Progenitor cell of endocrine pancreas (in vitro differentiated cells): Measurements from ENCODE around the gene MMP14. TPM values are rescaled to one million over a fixed set of nuclear protein-coding genes. Genes with fewer than 3 reads are reported as not detected.

Experiments
- DNase-seq: peaks from one replicate; pipeline ENCODE4 v3.0.0; 2021; ENCODE audit warnings: low spot score; ENCODE audit not compliant: unreplicated experiment
- H3K27ac Mint-ChIP-seq: 2 replicates; pipeline ENCODE4 v1.8.0; 2021; ENCODE audit warnings: mild to moderate bottlenecking, moderate library complexity, mixed read lengths
- H3K27me3 Mint-ChIP-seq: 2 replicates; pipeline ENCODE4 v1.8.0; 2021; ENCODE audit warnings: mixed read lengths
- H3K36me3 Mint-ChIP-seq: 2 replicates; pipeline ENCODE4 v1.8.0; 2022; ENCODE audit warnings: mixed read lengths; ENCODE audit not compliant: insufficient read depth
- H3K4me1 Mint-ChIP-seq: 2 replicates; pipeline ENCODE4 v1.8.0; 2021; ENCODE audit warnings: low read depth, mixed read lengths
- H3K4me3 Mint-ChIP-seq: 2 replicates; pipeline ENCODE4 v1.8.0; 2021; ENCODE audit warnings: low read depth, mild to moderate bottlenecking, moderate library complexity, mixed read lengths
- H3K9me3 Mint-ChIP-seq: 2 replicates; pipeline ENCODE4 v1.8.0; 2021; ENCODE audit warnings: low read depth, mixed read lengths
- total RNA-seq: library from RNA; stranded (reverse); gene quantifications from 2 replicates; pipeline ENCODE4 v1.2.1, GENCODE V29; 2021
- TF ChIP-seq, protein P1 (sequence below): fragments of 200-600 bp; sonication (generic); IDR thresholded peaks from one replicate; pipeline ENCODE4 v1.5.0; 2021; ENCODE audit warnings: antibody characterized with exemption, mild to moderate bottlenecking; ENCODE audit not compliant: unreplicated experiment

MMP14 gene
- total RNA-seq, 1 donor from 2014 or later: 209 TPM

GRCh38 chr14:22893706-22894105, 57.3 kb downstream of the MMP14 start:
- no peaks in the 10 kb centered on the region for H3K27me3 Mint-ChIP-seq
- DNase-seq: no peak
- no peaks in the 10 kb centered on the region for H3K4me1 Mint-ChIP-seq
- no peak overlapping the region for H3K4me3 Mint-ChIP-seq
- TF ChIP-seq, protein P1, sequence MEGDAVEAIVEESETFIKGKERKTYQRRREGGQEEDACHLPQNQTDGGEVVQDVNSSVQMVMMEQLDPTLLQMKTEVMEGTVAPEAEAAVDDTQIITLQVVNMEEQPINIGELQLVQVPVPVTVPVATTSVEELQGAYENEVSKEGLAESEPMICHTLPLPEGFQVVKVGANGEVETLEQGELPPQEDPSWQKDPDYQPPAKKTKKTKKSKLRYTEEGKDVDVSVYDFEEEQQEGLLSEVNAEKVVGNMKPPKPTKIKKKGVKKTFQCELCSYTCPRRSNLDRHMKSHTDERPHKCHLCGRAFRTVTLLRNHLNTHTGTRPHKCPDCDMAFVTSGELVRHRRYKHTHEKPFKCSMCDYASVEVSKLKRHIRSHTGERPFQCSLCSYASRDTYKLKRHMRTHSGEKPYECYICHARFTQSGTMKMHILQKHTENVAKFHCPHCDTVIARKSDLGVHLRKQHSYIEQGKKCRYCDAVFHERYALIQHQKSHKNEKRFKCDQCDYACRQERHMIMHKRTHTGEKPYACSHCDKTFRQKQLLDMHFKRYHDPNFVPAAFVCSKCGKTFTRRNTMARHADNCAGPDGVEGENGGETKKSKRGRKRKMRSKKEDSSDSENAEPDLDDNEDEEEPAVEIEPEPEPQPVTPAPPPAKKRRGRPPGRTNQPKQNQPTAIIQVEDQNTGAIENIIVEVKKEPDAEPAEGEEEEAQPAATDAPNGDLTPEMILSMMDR: no peak
- H3K9me3 Mint-ChIP-seq: no peaks in the 10 kb centered on the region
- no peak overlapping the region for H3K27ac Mint-ChIP-seq
- H3K36me3 Mint-ChIP-seq: peaks cover 3% of the 10 kb centered on the region

GRCh38 chr14:22895402-22895801, 59.0 kb downstream of the MMP14 start:
- no peak for DNase-seq
- H3K9me3 Mint-ChIP-seq: no peaks in the 10 kb centered on the region
- H3K36me3 Mint-ChIP-seq: peaks cover 4% of the 10 kb centered on the region
- H3K27me3 Mint-ChIP-seq: no peaks in the 10 kb centered on the region
- H3K4me3 Mint-ChIP-seq: no peak overlapping the region
- H3K27ac Mint-ChIP-seq: no peak overlapping the region
- TF ChIP-seq, protein P1: no peak
- no peaks in the 10 kb centered on the region for H3K4me1 Mint-ChIP-seq

DNA sequence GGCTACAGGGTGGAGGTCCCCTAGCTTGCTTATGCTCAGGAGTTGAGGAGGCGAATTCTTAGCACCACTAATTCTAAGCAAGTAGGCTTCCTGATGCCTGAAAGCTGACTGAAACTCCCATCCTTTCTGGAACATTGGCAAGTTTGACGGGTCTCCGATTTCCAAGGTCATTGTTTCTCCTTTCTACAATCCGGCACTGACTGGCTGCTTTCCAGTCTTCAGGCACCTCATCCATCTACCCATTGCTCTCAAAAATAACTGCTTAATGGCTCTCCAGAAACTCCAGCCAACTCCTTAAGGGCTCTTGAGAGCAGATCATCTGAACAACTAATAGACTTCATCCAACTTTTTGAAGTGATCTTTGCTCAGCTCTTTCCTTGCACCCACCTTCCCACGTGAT, 60.0 kb downstream of the MMP14 start:
- H3K4me3 Mint-ChIP-seq: no peak overlapping the region
- TF ChIP-seq, protein P1: no peak
- peaks cover 11% of the 10 kb centered on the region for H3K36me3 Mint-ChIP-seq
- no peak for DNase-seq
- H3K27me3 Mint-ChIP-seq: no peaks in the 10 kb centered on the region
- no peak overlapping the region for H3K27ac Mint-ChIP-seq
- H3K9me3 Mint-ChIP-seq: no peaks in the 10 kb centered on the region
- H3K4me1 Mint-ChIP-seq: no peaks in the 10 kb centered on the region

DNA sequence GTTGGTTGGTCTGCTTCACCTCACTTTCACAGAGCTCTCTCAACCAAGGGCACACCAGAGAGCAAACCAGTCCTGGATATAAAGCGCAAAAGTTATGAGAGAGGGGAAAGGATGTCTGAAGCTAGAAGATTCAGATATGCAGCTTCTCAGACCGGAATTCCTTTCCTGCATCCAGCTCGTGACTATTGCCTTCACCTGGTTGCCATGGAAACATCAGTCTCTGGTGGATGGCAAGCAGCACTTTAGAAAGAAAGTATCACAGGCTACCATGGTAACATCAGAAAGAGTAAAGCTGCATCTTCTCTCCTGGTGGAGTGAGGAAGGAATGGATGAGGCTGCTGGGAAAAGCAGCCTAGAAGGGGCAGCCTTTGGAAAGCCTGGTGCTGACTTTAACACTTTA, 60.4 kb downstream of the MMP14 start:
- Mint-ChIP-seq H3K9me3 (no peaks in the 10 kb centered on the region), H3K4me3 (no peak overlapping the region), H3K27me3 (no peaks in the 10 kb centered on the region), H3K4me1 (no peaks in the 10 kb centered on the region), H3K36me3 (peaks cover 14% of the 10 kb centered on the region), H3K27ac (no peak overlapping the region)
- no peak for DNase-seq
- TF ChIP-seq, protein P1: no peak

- H3K36me3 Mint-ChIP-seq: peaks cover 15% of the 10 kb centered on the region
- no peaks in the 10 kb centered on the region for H3K9me3 Mint-ChIP-seq
- H3K4me1 Mint-ChIP-seq: no peaks in the 10 kb centered on the region
- H3K4me3 Mint-ChIP-seq: no peak overlapping the region
- DNase-seq: no peak
- H3K27ac Mint-ChIP-seq: no peak overlapping the region
- TF ChIP-seq, protein P1: no peak
- no peaks in the 10 kb centered on the region for H3K27me3 Mint-ChIP-seq
These were observed 61.0 kb downstream of the MMP14 start for GRCh38 chr14:22897357-22897756.

Other genes starting within 250 kb of the MMP14 start
- 149 and 150 TPM in 2 replicates for gene DAD1, start 247.4 kb upstream of the MMP14 start, total RNA-seq
- gene ABHD4, start 238.3 kb upstream of the MMP14 start, total RNA-seq: 25.6 and 30.5 TPM in 2 replicates
- not detected in 2 replicates for gene OR6J1, start 192.2 kb upstream of the MMP14 start, total RNA-seq
- 114 and 122 TPM in 2 replicates for gene OXA1L, start 69.9 kb upstream of the MMP14 start, total RNA-seq
- 6.7 and 7.7 TPM in 2 replicates for gene SLC7A7, start 21.1 kb upstream of the MMP14 start, total RNA-seq
- 113 and 121 TPM in 2 replicates for gene MRPL52, start 6.7 kb upstream of the MMP14 start, total RNA-seq
- 39.8 and 43.1 TPM in 2 replicates for gene LRP10, start 35.2 kb downstream of the MMP14 start, total RNA-seq
- 10.0 and 11.3 TPM in 2 replicates for gene REM2, start 46.6 kb downstream of the MMP14 start, total RNA-seq
- gene RBM23, start 82.6 kb downstream of the MMP14 start, total RNA-seq: 110 and 118 TPM in 2 replicates
- gene PRMT5, start 92.8 kb downstream of the MMP14 start, total RNA-seq: 104 and 111 TPM in 2 replicates
- gene HAUS4, start 120.5 kb downstream of the MMP14 start, total RNA-seq: 36.6 and 39.1 TPM in 2 replicates
- gene AJUBA, start 146.0 kb downstream of the MMP14 start, total RNA-seq: 97.1 and 104 TPM in 2 replicates
- gene C14orf93, start 173.6 kb downstream of the MMP14 start, total RNA-seq: 14.4 and 15.4 TPM in 2 replicates
- 156 and 165 TPM in 2 replicates for gene PSMB5, start 198.3 kb downstream of the MMP14 start, total RNA-seq
- not detected in 2 replicates for gene PSMB11, start 205.6 kb downstream of the MMP14 start, total RNA-seq
- gene CDH24, start 220.9 kb downstream of the MMP14 start, total RNA-seq: 23.7 and 25.1 TPM in 2 replicates